ENCODE results near the gene PBX2.
"Not testable (repeated sequence)": the region's sequence is repeated elsewhere in the genome, so short reads cannot be mapped to it uniquely, and the experiment has no call there.

PBX2 gene

GRCh38 chr6:32202186-32202585, 12.2 kb upstream of the PBX2 start:
- DNase-seq = no peak

GRCh38 chr6:32200711-32201475, 10.9 kb upstream of the PBX2 start:
- no peak for DNase-seq

GRCh38 chr6:32198866-32199265, 8.9 kb upstream of the PBX2 start:
- DNase-seq = no peak

- DNase-seq = no peak
These were observed 8.3 kb upstream of the PBX2 start for GRCh38 chr6:32198345-32198696.

- DNase-seq = no peak
These were observed 6.9 kb upstream of the PBX2 start for GRCh38 chr6:32196682-32197616.

- DNase-seq = peak; percentile 87
These were observed 6.1 kb upstream of the PBX2 start for GRCh38 chr6:32195902-32196681.

GRCh38 chr6:32195652-32195901, 5.6 kb upstream of the PBX2 start:
- peak; percentile 100 for DNase-seq

- peak; percentile 68 for DNase-seq
These were observed 5.0 kb upstream of the PBX2 start for GRCh38 chr6:32194825-32195651.

- no peak for DNase-seq
These were observed 4.4 kb upstream of the PBX2 start for GRCh38 chr6:32194388-32194787.

GRCh38 chr6:32193096-32193495, 3.1 kb upstream of the PBX2 start:
- not testable (repeated sequence) for DNase-seq

GRCh38 chr6:32192608-32193039, 2.6 kb upstream of the PBX2 start, which contains the start of gene GPSM3:
TSS of gene GPSM3 (minus strand) at chr6:32192643. CDS start at chr6:32192513, 130 bp downstream.
- DNase-seq = peak; percentile 78

- DNase-seq = no peak
These were observed 1.9 kb upstream of the PBX2 start for GRCh38 chr6:32191696-32192607.

- no peak for DNase-seq
These were observed 1.1 kb upstream of the PBX2 start for GRCh38 chr6:32190911-32191677.

GRCh38 chr6:32189742-32190053, 304 bp downstream of the PBX2 start:
- peak; percentile 15 for DNase-seq

GRCh38 chr6:32189069-32189741, 797 bp downstream of the PBX2 start:
- no peak for DNase-seq

- DNase-seq = peak; percentile 37
These were observed 1.5 kb downstream of the PBX2 start for GRCh38 chr6:32188381-32189068.

GRCh38 chr6:32187725-32188380, 2.1 kb downstream of the PBX2 start:
- DNase-seq = not testable (repeated sequence)

GRCh38 chr6:32187009-32187709, 2.8 kb downstream of the PBX2 start:
- DNase-seq = no peak

Data from fibroblast of skin of right quadriceps (primary cell).